GM12874 (cell line): ENCODE results near the gene TELO2.

ENCODE experiments used
- TF ChIP-seq, protein P1 (sequence below): IDR thresholded peaks from 2 replicates; pipeline ENCODE4 v1.5.1; 2011; ENCODE audit warnings: low read depth, mild to moderate bottlenecking, control low read depth, low read length, moderate library complexity; ENCODE audit not compliant: insufficient read depth

The TELO2 gene

GRCh38 chr16:1530883-1531637 lies 37.9 kb downstream of the TELO2 start:
- TF ChIP-seq, protein P1, sequence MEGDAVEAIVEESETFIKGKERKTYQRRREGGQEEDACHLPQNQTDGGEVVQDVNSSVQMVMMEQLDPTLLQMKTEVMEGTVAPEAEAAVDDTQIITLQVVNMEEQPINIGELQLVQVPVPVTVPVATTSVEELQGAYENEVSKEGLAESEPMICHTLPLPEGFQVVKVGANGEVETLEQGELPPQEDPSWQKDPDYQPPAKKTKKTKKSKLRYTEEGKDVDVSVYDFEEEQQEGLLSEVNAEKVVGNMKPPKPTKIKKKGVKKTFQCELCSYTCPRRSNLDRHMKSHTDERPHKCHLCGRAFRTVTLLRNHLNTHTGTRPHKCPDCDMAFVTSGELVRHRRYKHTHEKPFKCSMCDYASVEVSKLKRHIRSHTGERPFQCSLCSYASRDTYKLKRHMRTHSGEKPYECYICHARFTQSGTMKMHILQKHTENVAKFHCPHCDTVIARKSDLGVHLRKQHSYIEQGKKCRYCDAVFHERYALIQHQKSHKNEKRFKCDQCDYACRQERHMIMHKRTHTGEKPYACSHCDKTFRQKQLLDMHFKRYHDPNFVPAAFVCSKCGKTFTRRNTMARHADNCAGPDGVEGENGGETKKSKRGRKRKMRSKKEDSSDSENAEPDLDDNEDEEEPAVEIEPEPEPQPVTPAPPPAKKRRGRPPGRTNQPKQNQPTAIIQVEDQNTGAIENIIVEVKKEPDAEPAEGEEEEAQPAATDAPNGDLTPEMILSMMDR = no peak

- TF ChIP-seq, protein P1 = no peak
Measured at GRCh38 chr16:1531638-1531910, 38.4 kb downstream of the TELO2 start.

DNA sequence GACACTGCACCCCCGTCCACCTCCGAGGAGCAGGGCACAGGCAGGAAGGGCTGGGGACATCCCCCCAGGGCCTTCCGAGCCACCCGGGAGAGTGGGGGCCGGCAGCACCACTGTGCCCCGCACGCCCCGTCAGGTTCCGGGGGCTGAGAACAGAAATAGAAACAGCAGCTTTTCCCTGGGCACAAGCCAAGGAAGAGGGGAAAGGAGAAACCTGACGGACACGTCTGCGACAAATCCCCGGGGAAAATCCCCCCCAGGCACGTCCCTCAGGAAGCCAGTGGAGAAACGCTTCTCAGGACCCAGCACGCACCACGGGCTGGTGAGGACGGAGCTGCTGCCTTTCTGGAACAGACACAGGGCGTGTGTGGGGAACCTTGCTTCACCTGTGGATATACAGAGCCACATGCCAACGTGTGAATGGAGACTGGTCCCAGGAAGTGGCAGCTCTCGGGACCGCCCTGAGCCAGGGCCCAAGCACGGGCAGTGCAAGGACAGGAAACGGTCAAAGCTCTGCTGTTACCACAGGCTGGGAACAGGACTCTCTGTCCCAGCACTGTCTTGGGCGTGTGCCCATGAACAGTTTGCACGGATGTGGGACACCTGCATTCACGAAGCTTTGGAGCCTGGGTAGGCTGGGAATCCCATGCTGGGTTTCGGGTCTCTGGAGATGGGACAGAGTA lies 39.1 kb downstream of the TELO2 start:
- TF ChIP-seq, protein P1 = no peak

DNA sequence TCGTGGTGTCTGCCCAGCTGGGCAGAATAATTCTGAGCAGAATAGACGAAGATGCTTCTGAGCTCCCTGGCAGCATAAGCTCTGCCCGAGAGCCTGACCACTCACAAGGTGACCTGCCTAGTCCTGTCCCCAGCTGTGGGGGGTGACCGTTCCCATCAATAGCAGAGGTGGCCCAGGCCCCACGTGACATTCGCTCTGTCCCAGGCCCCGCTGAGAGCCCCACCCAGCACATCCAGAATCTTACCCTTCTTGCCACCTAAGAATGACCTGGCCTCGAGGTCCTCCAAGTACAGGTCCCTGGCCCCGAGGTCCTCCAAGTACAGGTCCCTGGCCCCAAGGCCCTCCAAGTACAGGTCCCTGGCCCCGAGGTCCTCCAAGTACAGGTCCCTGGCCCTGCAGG lies 39.6 kb downstream of the TELO2 start:
- TF ChIP-seq, protein P1 = no peak

- TF ChIP-seq, protein P1 = no peak
Measured at GRCh38 chr16:1533443-1533951, 40.3 kb downstream of the TELO2 start, which contains the start of gene TMEM204. Gene TMEM204 (plus strand): TSS chr16:1533666. CDS start chr16:1534276, 610 bp downstream.

- TF ChIP-seq, protein P1 = no peak
Measured at GRCh38 chr16:1534021-1535020, 41.2 kb downstream of the TELO2 start.
